ENCODE data around the gene WDR5. TPM values are rescaled to one million over a fixed set of nuclear protein-coding genes. Genes with fewer than 3 reads are reported as not detected.
A peak's percentile ranks its signal among the peaks of the same experiment; 100 is the strongest.

The WDR5 gene
- total and polyA plus RNA-seq, 10 of the 15 experiments (the other 5 are each of a cell fraction or from before 2014, with no cell fraction given): 1.4 to 43.7 (median 33.2) TPM

DNA sequence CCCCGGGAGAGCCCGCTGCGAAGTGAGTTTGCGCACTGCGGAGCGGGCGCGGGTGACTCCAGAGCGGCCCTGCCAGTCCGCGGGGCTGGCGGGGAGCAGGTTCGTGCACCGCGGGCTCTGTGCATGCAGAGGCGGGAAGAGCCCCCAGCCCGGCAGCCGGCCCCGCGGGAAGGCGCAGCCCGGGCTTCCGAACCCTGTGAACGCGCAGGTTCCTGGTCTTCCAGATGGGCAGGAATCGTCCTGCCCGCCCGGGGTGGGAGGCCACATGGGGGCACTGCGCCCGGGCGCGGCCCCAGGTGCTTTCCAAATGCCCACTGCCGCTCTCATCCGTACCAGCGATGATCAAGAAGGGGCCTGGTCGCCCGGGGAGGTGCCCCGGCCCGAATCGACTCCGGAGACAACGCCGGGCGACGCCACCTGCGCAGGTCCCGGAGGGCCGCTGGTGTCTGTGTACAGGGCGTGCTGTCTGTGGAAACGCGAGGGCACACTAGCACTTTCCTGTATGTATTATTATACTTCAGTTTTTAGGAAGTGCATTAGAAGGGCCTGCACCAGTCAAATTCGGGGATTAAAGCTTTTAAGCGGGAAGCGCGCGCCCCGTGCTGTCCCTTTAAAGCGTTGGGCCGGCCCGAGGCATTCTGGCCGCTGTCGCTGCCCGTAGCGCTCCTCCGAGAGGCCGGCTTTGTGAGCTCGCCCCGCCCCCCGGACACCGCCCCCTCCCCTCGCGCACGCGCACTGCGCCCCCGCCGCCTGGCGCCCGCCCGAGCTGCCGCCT is at the start of gene WDR5 (continued):
- TF ChIP-seq, protein P1, sequence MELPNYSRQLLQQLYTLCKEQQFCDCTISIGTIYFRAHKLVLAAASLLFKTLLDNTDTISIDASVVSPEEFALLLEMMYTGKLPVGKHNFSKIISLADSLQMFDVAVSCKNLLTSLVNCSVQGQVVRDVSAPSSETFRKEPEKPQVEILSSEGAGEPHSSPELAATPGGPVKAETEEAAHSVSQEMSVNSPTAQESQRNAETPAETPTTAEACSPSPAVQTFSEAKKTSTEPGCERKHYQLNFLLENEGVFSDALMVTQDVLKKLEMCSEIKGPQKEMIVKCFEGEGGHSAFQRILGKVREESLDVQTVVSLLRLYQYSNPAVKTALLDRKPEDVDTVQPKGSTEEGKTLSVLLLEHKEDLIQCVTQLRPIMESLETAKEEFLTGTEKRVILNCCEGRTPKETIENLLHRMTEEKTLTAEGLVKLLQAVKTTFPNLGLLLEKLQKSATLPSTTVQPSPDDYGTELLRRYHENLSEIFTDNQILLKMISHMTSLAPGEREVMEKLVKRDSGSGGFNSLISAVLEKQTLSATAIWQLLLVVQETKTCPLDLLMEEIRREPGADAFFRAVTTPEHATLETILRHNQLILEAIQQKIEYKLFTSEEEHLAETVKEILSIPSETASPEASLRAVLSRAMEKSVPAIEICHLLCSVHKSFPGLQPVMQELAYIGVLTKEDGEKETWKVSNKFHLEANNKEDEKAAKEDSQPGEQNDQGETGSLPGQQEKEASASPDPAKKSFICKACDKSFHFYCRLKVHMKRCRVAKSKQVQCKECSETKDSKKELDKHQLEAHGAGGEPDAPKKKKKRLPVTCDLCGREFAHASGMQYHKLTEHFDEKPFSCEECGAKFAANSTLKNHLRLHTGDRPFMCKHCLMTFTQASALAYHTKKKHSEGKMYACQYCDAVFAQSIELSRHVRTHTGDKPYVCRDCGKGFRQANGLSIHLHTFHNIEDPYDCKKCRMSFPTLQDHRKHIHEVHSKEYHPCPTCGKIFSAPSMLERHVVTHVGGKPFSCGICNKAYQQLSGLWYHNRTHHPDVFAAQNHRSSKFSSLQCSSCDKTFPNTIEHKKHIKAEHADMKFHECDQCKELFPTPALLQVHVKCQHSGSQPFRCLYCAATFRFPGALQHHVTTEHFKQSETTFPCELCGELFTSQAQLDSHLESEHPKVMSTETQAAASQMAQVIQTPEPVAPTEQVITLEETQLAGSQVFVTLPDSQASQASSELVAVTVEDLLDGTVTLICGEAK (IDR thresholded peaks at IDR 0.05; ENCODE audit: borderline replicate concordance): no peak; the same call in 1 of the 2 replicates
- TF ChIP-seq NFYB (IDR thresholded peaks at IDR 0.05; ENCODE audit: insufficient read depth, low read depth, low read length) (no peak), KLF5 (IDR thresholded peaks at IDR 0.05; ENCODE audit: partially characterized antibody) (peak; percentile 95), EGR1 (IDR thresholded peaks at IDR 0.05; ENCODE audit: borderline replicate concordance in 1 of 2, low read depth in 2 of 2, low read length in 2 of 2) (peak in 1 of 2 experiments; percentile 47; a peak in 1 of 3 replicates), SREBF1 (IDR thresholded peaks at IDR 0.05; ENCODE audit: low read length) (0 out of 2 replicates have a peak, but pooled peaks have one; percentile 37), RB1 (IDR thresholded peaks at IDR 0.05; ENCODE audit: borderline replicate concordance) (peak; percentile 97; the same call in 1 of the 2 replicates)
- TF ChIP-seq, protein P2, sequence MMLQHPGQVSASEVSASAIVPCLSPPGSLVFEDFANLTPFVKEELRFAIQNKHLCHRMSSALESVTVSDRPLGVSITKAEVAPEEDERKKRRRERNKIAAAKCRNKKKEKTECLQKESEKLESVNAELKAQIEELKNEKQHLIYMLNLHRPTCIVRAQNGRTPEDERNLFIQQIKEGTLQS (IDR thresholded peaks at IDR 0.05; ENCODE audit: borderline replicate concordance, extremely low read depth, low read depth, low read length): no peak
- TF ChIP-seq, protein P3, sequence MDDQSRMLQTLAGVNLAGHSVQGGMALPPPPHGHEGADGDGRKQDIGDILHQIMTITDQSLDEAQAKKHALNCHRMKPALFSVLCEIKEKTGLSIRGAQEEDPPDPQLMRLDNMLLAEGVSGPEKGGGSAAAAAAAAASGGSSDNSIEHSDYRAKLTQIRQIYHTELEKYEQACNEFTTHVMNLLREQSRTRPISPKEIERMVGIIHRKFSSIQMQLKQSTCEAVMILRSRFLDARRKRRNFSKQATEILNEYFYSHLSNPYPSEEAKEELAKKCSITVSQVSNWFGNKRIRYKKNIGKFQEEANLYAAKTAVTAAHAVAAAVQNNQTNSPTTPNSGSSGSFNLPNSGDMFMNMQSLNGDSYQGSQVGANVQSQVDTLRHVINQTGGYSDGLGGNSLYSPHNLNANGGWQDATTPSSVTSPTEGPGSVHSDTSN (IDR thresholded peaks at IDR 0.05; ENCODE audit: insufficient replicate concordance, low read depth, low read length): no peak
- TF ChIP-seq, protein P4, sequence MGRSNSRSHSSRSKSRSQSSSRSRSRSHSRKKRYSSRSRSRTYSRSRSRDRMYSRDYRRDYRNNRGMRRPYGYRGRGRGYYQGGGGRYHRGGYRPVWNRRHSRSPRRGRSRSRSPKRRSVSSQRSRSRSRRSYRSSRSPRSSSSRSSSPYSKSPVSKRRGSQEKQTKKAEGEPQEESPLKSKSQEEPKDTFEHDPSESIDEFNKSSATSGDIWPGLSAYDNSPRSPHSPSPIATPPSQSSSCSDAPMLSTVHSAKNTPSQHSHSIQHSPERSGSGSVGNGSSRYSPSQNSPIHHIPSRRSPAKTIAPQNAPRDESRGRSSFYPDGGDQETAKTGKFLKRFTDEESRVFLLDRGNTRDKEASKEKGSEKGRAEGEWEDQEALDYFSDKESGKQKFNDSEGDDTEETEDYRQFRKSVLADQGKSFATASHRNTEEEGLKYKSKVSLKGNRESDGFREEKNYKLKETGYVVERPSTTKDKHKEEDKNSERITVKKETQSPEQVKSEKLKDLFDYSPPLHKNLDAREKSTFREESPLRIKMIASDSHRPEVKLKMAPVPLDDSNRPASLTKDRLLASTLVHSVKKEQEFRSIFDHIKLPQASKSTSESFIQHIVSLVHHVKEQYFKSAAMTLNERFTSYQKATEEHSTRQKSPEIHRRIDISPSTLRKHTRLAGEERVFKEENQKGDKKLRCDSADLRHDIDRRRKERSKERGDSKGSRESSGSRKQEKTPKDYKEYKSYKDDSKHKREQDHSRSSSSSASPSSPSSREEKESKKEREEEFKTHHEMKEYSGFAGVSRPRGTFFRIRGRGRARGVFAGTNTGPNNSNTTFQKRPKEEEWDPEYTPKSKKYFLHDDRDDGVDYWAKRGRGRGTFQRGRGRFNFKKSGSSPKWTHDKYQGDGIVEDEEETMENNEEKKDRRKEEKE (IDR thresholded peaks at IDR 0.05): peak; percentile 75
- TF ChIP-seq, protein P5, sequence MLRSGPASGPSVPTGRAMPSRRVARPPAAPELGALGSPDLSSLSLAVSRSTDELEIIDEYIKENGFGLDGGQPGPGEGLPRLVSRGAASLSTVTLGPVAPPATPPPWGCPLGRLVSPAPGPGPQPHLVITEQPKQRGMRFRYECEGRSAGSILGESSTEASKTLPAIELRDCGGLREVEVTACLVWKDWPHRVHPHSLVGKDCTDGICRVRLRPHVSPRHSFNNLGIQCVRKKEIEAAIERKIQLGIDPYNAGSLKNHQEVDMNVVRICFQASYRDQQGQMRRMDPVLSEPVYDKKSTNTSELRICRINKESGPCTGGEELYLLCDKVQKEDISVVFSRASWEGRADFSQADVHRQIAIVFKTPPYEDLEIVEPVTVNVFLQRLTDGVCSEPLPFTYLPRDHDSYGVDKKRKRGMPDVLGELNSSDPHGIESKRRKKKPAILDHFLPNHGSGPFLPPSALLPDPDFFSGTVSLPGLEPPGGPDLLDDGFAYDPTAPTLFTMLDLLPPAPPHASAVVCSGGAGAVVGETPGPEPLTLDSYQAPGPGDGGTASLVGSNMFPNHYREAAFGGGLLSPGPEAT (IDR thresholded peaks at IDR 0.05; ENCODE audit: low read depth): peak; percentile 98

Data from GM12878 (cell line).